K562 (cell line): ENCODE measurements around the gene GMPR. TPM values are rescaled to one million over a fixed set of nuclear protein-coding genes. Genes with fewer than 3 reads are reported as not detected.

Source experiments
- ARID2 ChIP-seq: fragments of 450-650 bp; IDR thresholded peaks from 2 replicates; pipeline ENCODE4 v1.6.1; 2017; ENCODE audit warnings: antibody characterized with exemption, mild to moderate bottlenecking
- BCLAF1 ChIP-seq, 2 experiments: fragments of 450-650 bp in 1 of 2; IDR thresholded peaks; 2 replicates each; pipeline ENCODE4 v1.6.1; 2011 to 2017; ENCODE audit warnings: low read depth in 2 of 2, antibody characterized with exemption in 1 of 2, borderline replicate concordance in 1 of 2, low read length in 1 of 2, mild to moderate bottlenecking in 1 of 2, mixed read lengths in 1 of 2; ENCODE audit not compliant: control insufficient read depth in 1 of 2
- CREM ChIP-seq: IDR thresholded peaks from 2 replicates; pipeline ENCODE4 v1.6.1; 2014; ENCODE audit warnings: antibody characterized with exemption, low read depth
- E2F1 ChIP-seq: sonication (generic); formaldehyde crosslinking; IDR thresholded peaks from 2 replicates; pipeline ENCODE4 v1.8.1; 2023; ENCODE audit warnings: mild to moderate bottlenecking, missing genetic modification reagents, moderate library complexity
- HMG20B ChIP-seq: fragments of 250-450 bp; sonication (Bioruptor Pico); IDR thresholded peaks from 2 replicates; pipeline ENCODE4 v1.5.0; 2021; ENCODE audit warnings: mild to moderate bottlenecking
- MTA3 ChIP-seq: fragments of 450-650 bp; formaldehyde crosslinking; IDR thresholded peaks from 2 replicates; pipeline ENCODE4 v1.6.1; 2017; ENCODE audit warnings: mild to moderate bottlenecking, borderline replicate concordance
- NEUROD1 ChIP-seq: fragments of 150-350 bp; IDR thresholded peaks from 2 replicates; pipeline ENCODE4 v1.6.1; 2014; ENCODE audit warnings: borderline replicate concordance, low read length, low read depth; ENCODE audit not compliant: partially characterized antibody
- NFATC3 ChIP-seq: fragments of 450-650 bp; IDR thresholded peaks from 2 replicates; pipeline ENCODE4 v1.6.1; 2017; ENCODE audit warnings: mild to moderate bottlenecking
- PURB ChIP-seq: sonication (generic); formaldehyde crosslinking; IDR thresholded peaks from 2 replicates; pipeline ENCODE4 v1.9.0; 2021; ENCODE audit warnings: low read depth, mild to moderate bottlenecking, missing genetic modification reagents
- TARDBP ChIP-seq: fragments of 450-650 bp; IDR thresholded peaks from 2 replicates; pipeline ENCODE4 v1.6.1; 2016
- TRIM24 ChIP-seq, 2 experiments: fragments of 450-650 bp; IDR thresholded peaks; 2 replicates each; pipeline ENCODE4 v1.6.1; 2016
- ZBTB7A ChIP-seq: IDR thresholded peaks from 2 replicates; pipeline ENCODE4 v1.6.1; 2011; ENCODE audit warnings: low read depth, mild to moderate bottlenecking, low read length, moderate library complexity, borderline replicate concordance; ENCODE audit not compliant: control insufficient read depth
- ZFP36 ChIP-seq: fragments of 150-350 bp; IDR thresholded peaks from 2 replicates; pipeline ENCODE4 v1.6.1; 2018; ENCODE audit warnings: low read length, low read depth; ENCODE audit not compliant: partially characterized antibody
- ZNF165 ChIP-seq: fragments of 250-450 bp; sonication (Bioruptor Pico); IDR thresholded peaks from 2 replicates; pipeline ENCODE4 v1.4.0; 2020; ENCODE audit warnings: borderline replicate concordance
- ZSCAN32 ChIP-seq: fragments of 450-650 bp; formaldehyde crosslinking; IDR thresholded peaks from 2 replicates; pipeline ENCODE4 v1.4.0; 2020; ENCODE audit warnings: mild to moderate bottlenecking, moderate library complexity
- polyA plus RNA-seq, 8 experiments: library from polyadenylated mRNA; depleted of rRNA in 4 of 8; stranded (reverse) in 5 of 8; unstranded in 3 of 8; fragments of >200 nt; fragmentation: Nextera tagmentation in 2 of 8; fragmentation: Illumina TruSeq in 1 of 8; extraction: Ambion mirVana in 2 of 8; extraction: Trizol in 1 of 8; gene quantifications; 2 replicates each; pipeline versions ENCODE4 v1.2.1 to v1.2.3, GENCODE V29; 2011 to 2014; ENCODE audit warnings: inconsistent platforms in 1 of 8, missing spikeins in 1 of 8
- total RNA-seq, 7 experiments: library from RNA; depleted of rRNA in 6 of 7; stranded (reverse); fragments of >200 nt in 6 of 7; fragmentation: Illumina TruSeq in 2 of 7; extraction: Trizol in 2 of 7; gene quantifications; 2 replicates each; pipeline versions ENCODE4 v1.2.1 to v1.2.3, GENCODE V29; 2011 to 2021; ENCODE audit warnings: low replicate concordance in 1 of 7
- TF ChIP-seq, protein P1 (sequence below): fragments of 450-650 bp; IDR thresholded peaks from 2 replicates; pipeline ENCODE4 v1.6.1; 2016

The GMPR gene
- total and polyA plus RNA-seq, 9 of the 15 experiments (the other 6 are each of a cell fraction or from before 2014, with no cell fraction given) = 34.6 to 83.7 (median 49.8) TPM

GRCh38 chr6:16277101-16277981 lies 39.0 kb downstream of the GMPR start (continued):
- TF ChIP-seq BCLAF1 (IDR thresholded peaks at IDR 0.05; ENCODE audit: borderline replicate concordance in 1 of 2, control insufficient read depth in 1 of 2, low read depth in 2 of 2, low read length in 1 of 2) = no peak
- TF ChIP-seq CREM = peak; percentile 60
- peak; percentile 62; the same call in 1 of the 2 replicates for TF ChIP-seq MTA3
- TF ChIP-seq, protein P1, sequence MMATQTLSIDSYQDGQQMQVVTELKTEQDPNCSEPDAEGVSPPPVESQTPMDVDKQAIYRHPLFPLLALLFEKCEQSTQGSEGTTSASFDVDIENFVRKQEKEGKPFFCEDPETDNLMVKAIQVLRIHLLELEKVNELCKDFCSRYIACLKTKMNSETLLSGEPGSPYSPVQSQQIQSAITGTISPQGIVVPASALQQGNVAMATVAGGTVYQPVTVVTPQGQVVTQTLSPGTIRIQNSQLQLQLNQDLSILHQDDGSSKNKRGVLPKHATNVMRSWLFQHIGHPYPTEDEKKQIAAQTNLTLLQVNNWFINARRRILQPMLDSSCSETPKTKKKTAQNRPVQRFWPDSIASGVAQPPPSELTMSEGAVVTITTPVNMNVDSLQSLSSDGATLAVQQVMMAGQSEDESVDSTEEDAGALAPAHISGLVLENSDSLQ = peak; percentile 96
- no peak for TF ChIP-seq E2F1 (CRISPR knock-in tag)
- TF ChIP-seq TRIM24 (IDR thresholded peaks at IDR 0.05) = no peak
- 0 out of 2 replicates have a peak, but pooled peaks have one; percentile 48 for TF ChIP-seq ZSCAN32 (CRISPR knock-in tag)
- TF ChIP-seq ARID2 = no peak
- TF ChIP-seq NFATC3 = no peak
- TF ChIP-seq PURB = no peak
- TF ChIP-seq HMG20B (CRISPR knock-in tag) = no peak
- TF ChIP-seq TARDBP = peak; percentile 46; the same call in 1 of the 2 replicates
- peak; percentile 81 for TF ChIP-seq ZBTB7A
- TF ChIP-seq ZFP36 = no peak
- peak; percentile 67 for TF ChIP-seq NEUROD1
- 0 out of 2 replicates have a peak, but pooled peaks have one; percentile 28 for TF ChIP-seq ZNF165
